LNCAP (cell line): ENCODE measurements around the gene NDUFB5.

Experiments
- TF ChIP-seq, protein P1 (sequence below): fragments of 450-650 bp; IDR thresholded peaks from 2 replicates; pipeline ENCODE4 v1.5.1; 2017; ENCODE audit warnings: mild to moderate bottlenecking

Gene NDUFB5

DNA sequence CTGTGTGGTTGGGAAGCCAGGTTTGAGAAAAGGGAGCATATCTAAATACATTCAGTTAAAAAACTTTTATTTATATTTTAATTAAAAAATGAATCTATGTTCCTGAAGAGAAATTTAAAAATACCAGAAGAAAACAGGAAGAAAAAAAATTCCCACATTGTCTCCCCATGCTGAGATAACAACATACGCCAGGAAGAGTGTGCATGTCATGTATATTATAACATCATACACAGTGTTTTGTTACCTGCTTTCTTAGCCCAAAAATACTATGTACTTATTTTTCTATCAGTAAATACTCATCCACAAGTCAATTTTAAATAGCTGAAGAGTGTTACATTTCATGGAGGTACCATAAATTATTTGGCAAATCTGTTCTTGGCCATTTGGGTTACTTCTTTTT is 66.7 kb downstream of the NDUFB5 start:
- TF ChIP-seq, protein P1, sequence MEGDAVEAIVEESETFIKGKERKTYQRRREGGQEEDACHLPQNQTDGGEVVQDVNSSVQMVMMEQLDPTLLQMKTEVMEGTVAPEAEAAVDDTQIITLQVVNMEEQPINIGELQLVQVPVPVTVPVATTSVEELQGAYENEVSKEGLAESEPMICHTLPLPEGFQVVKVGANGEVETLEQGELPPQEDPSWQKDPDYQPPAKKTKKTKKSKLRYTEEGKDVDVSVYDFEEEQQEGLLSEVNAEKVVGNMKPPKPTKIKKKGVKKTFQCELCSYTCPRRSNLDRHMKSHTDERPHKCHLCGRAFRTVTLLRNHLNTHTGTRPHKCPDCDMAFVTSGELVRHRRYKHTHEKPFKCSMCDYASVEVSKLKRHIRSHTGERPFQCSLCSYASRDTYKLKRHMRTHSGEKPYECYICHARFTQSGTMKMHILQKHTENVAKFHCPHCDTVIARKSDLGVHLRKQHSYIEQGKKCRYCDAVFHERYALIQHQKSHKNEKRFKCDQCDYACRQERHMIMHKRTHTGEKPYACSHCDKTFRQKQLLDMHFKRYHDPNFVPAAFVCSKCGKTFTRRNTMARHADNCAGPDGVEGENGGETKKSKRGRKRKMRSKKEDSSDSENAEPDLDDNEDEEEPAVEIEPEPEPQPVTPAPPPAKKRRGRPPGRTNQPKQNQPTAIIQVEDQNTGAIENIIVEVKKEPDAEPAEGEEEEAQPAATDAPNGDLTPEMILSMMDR: no peak

GRCh38 chr3:179671747-179672242 is 67.2 kb downstream of the NDUFB5 start:
- TF ChIP-seq, protein P1: no peak

DNA sequence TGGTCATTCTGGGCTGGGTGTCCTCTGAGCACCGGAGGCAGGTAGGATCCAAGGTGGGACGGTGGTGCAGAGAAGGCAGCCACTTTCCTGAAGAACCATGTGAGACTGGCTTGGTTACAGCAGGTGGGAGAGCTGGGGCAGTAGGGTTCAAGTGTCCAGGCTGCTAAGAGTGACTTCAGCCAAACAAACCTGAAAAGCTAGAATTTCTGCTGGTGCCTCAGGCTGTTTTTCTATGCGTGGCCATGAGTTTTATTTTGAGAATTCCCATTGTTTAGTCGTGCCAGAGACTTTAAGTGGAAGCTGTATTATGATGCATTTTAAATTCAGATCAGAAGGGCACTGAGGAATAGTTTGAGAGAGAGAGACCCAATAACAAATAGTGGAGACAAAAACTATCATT is 68.3 kb downstream of the NDUFB5 start:
- TF ChIP-seq, protein P1: no peak

GRCh38 chr3:179673523-179673922 is 68.9 kb downstream of the NDUFB5 start:
- TF ChIP-seq, protein P1: no peak

- TF ChIP-seq, protein P1: no peak
Measured at GRCh38 chr3:179676081-179676480, 71.5 kb downstream of the NDUFB5 start.
